HEK293 (cell line): ENCODE measurements around the gene MICU2.

Experiments used
- CTCF ChIA-PET: fragments of 350-600 bp; formaldehyde crosslinking; extraction: SDS; loops from one replicate; lab custom pipeline; 2021; ENCODE audit warnings: antibody characterized with exemption; lab: Yijun Ruan, JAX
- POLR2A ChIA-PET: fragments of 300-600 bp; formaldehyde crosslinking; extraction: SDS; loops from one replicate; lab custom pipeline; 2020; ENCODE audit warnings: antibody characterized with exemption, inconsistent platforms; lab: Yijun Ruan, JAX
- H3K27ac ChIP-seq: fragments of 200-500 bp; sonication (Bioruptor generic); 2 replicates; pipeline ENCODE4 v1.5.1; 2014; ENCODE audit warnings: low read depth, low read length, control low read depth, inconsistent platforms; ENCODE audit errors: extremely low read depth
- H3K36me3 ChIP-seq, 2 experiments: fragments of 200-500 bp in 1 of 2; sonication (Bioruptor generic) in 1 of 2; 1 replicate in 1 of 2; 2 replicates in 1 of 2; pipeline ENCODE4 v1.5.1; 2014 to 2017; ENCODE audit warnings: inconsistent platforms in 2 of 2, low read length in 2 of 2; ENCODE audit not compliant: control insufficient read depth in 2 of 2, insufficient read depth in 1 of 2
- H3K4me1 ChIP-seq: fragments of 200-500 bp; sonication (Bioruptor generic); 2 replicates; pipeline ENCODE4 v1.5.1; 2014; ENCODE audit warnings: mild to moderate bottlenecking, low read length, inconsistent platforms; ENCODE audit not compliant: control insufficient read depth, insufficient read depth
- H3K4me3 ChIP-seq: 2 replicates; pipeline ENCODE4 v1.5.1; 2011; ENCODE audit warnings: low read depth, mild to moderate bottlenecking, control low read depth, low read length, moderate library complexity
- H3K9me3 ChIP-seq: fragments of 200-500 bp; sonication (Bioruptor generic); 2 replicates; pipeline ENCODE4 v1.5.1; 2014; ENCODE audit warnings: low read depth, low read length, inconsistent platforms; ENCODE audit not compliant: control insufficient read depth, insufficient read depth
- BCL11A ChIP-seq: fragments of 450-650 bp; formaldehyde crosslinking; IDR thresholded peaks from 2 replicates; pipeline ENCODE4 v1.5.1; 2016; ENCODE audit warnings: low read depth, missing biosample characterization, missing genetic modification characterization
- GFI1B ChIP-seq: fragments of 450-650 bp; formaldehyde crosslinking; IDR thresholded peaks from 2 replicates; pipeline ENCODE4 v1.5.1; 2016; ENCODE audit warnings: missing biosample characterization, missing genetic modification characterization
- GLI4 ChIP-seq: fragments of 450-650 bp; formaldehyde crosslinking; IDR thresholded peaks from 2 replicates; pipeline ENCODE4 v1.5.1; 2016; ENCODE audit warnings: missing biosample characterization, missing genetic modification characterization
- KLF10 ChIP-seq: fragments of 450-650 bp; IDR thresholded peaks from 2 replicates; pipeline ENCODE4 v1.5.1; 2018; ENCODE audit warnings: missing biosample characterization, mild to moderate bottlenecking, missing genetic modification characterization
- KLF9 ChIP-seq: fragments of 450-650 bp; formaldehyde crosslinking; IDR thresholded peaks from 2 replicates; pipeline ENCODE4 v1.5.1; 2016; ENCODE audit warnings: missing biosample characterization, missing genetic modification characterization, low read depth
- MZF1 ChIP-seq: fragments of 450-650 bp; formaldehyde crosslinking; IDR thresholded peaks from 2 replicates; pipeline ENCODE4 v1.5.1; 2017; ENCODE audit warnings: missing biosample characterization, missing genetic modification characterization, borderline replicate concordance
- SALL2 ChIP-seq: fragments of 450-650 bp; formaldehyde crosslinking; IDR thresholded peaks from 2 replicates; pipeline ENCODE4 v1.5.0; 2017; ENCODE audit warnings: missing biosample characterization, mild to moderate bottlenecking, missing genetic modification characterization, borderline replicate concordance
- TRIM28 ChIP-seq: IDR thresholded peaks from 2 replicates; pipeline ENCODE4 v1.6.1; 2011; ENCODE audit warnings: low read length, control low read depth, borderline replicate concordance
- ZBTB20 ChIP-seq: fragments of 450-650 bp; formaldehyde crosslinking; IDR thresholded peaks from 2 replicates; pipeline ENCODE4 v1.5.1; 2016; ENCODE audit warnings: missing biosample characterization, missing genetic modification characterization
- ZNF121 ChIP-seq: fragments of 450-650 bp; formaldehyde crosslinking; IDR thresholded peaks from 2 replicates; pipeline ENCODE4 v1.5.1; 2016; ENCODE audit warnings: missing biosample characterization, missing genetic modification characterization
- ZNF16 ChIP-seq: fragments of 450-650 bp; formaldehyde crosslinking; IDR thresholded peaks from 2 replicates; pipeline ENCODE4 v1.5.1; 2016; ENCODE audit warnings: low read depth, missing biosample characterization, missing genetic modification characterization
- ZNF169 ChIP-seq: fragments of 450-650 bp; formaldehyde crosslinking; IDR thresholded peaks from 2 replicates; pipeline ENCODE4 v1.5.1; 2016; ENCODE audit warnings: missing biosample characterization, missing genetic modification characterization
- ZNF292 ChIP-seq: fragments of 450-650 bp; formaldehyde crosslinking; IDR thresholded peaks from 2 replicates; pipeline ENCODE4 v1.5.1; 2016; ENCODE audit warnings: low read depth, missing biosample characterization, missing genetic modification characterization, borderline replicate concordance
- ZNF350 ChIP-seq: fragments of 450-650 bp; formaldehyde crosslinking; IDR thresholded peaks from 2 replicates; pipeline ENCODE4 v1.5.0; 2017; ENCODE audit warnings: missing biosample characterization, mild to moderate bottlenecking, missing genetic modification characterization
- ZNF394 ChIP-seq: fragments of 450-650 bp; formaldehyde crosslinking; IDR thresholded peaks from 2 replicates; pipeline ENCODE4 v1.5.1; 2016; ENCODE audit warnings: missing biosample characterization, missing genetic modification characterization, mild to moderate bottlenecking, moderate library complexity, borderline replicate concordance
- ZNF426 ChIP-seq: fragments of 450-650 bp; formaldehyde crosslinking; IDR thresholded peaks from 2 replicates; pipeline ENCODE4 v1.5.1; 2017; ENCODE audit warnings: missing biosample characterization, missing genetic modification characterization, mild to moderate bottlenecking, inconsistent platforms, moderate library complexity
- ZNF473 ChIP-seq: fragments of 450-650 bp; formaldehyde crosslinking; IDR thresholded peaks from 2 replicates; pipeline ENCODE4 v1.5.1; 2017; ENCODE audit warnings: missing biosample characterization, missing genetic modification characterization
- ZNF561 ChIP-seq: fragments of 450-650 bp; IDR thresholded peaks from 2 replicates; pipeline ENCODE4 v1.5.1; 2018; ENCODE audit warnings: missing biosample characterization, missing genetic modification characterization, borderline replicate concordance
- ZNF580 ChIP-seq: fragments of 450-650 bp; formaldehyde crosslinking; IDR thresholded peaks from 2 replicates; pipeline ENCODE4 v1.5.1; 2016; ENCODE audit warnings: missing biosample characterization, missing genetic modification characterization
- ZNF596 ChIP-seq: fragments of 450-650 bp; IDR thresholded peaks from 2 replicates; pipeline ENCODE4 v1.5.0; 2018; ENCODE audit warnings: missing biosample characterization, mild to moderate bottlenecking, missing genetic modification characterization, moderate library complexity
- ZNF626 ChIP-seq: fragments of 450-650 bp; sonication (Bioruptor Pico); formaldehyde crosslinking; IDR thresholded peaks from 2 replicates; pipeline ENCODE4 v1.5.1; 2018; ENCODE audit warnings: missing biosample characterization, missing genetic modification characterization, inconsistent platforms
- ZNF670 ChIP-seq: fragments of 450-650 bp; formaldehyde crosslinking; IDR thresholded peaks from 2 replicates; pipeline ENCODE4 v1.5.1; 2016; ENCODE audit warnings: missing biosample characterization, missing genetic modification characterization, low read depth
- ZNF747 ChIP-seq: fragments of 450-650 bp; formaldehyde crosslinking; IDR thresholded peaks from 2 replicates; pipeline ENCODE4 v1.5.1; 2016; ENCODE audit warnings: missing biosample characterization, missing genetic modification characterization
- ZNF777 ChIP-seq: fragments of 450-650 bp; formaldehyde crosslinking; IDR thresholded peaks from 2 replicates; pipeline ENCODE4 v1.5.1; 2017; ENCODE audit warnings: missing biosample characterization, missing genetic modification characterization, borderline replicate concordance
- ZNF791 ChIP-seq: fragments of 450-650 bp; formaldehyde crosslinking; IDR thresholded peaks from 2 replicates; pipeline ENCODE4 v1.5.1; 2016; ENCODE audit warnings: missing biosample characterization, missing genetic modification characterization
- ZXDB ChIP-seq: fragments of 450-650 bp; formaldehyde crosslinking; IDR thresholded peaks from 2 replicates; pipeline ENCODE4 v1.5.1; 2016; ENCODE audit warnings: missing biosample characterization, missing genetic modification characterization
- TF ChIP-seq, protein P1 (sequence below): fragments of 450-650 bp; formaldehyde crosslinking; IDR thresholded peaks from 2 replicates; pipeline ENCODE4 v1.5.1; 2017; ENCODE audit warnings: missing biosample characterization, mild to moderate bottlenecking, missing genetic modification characterization, moderate library complexity
- TF ChIP-seq, protein P2 (sequence below): fragments of 450-650 bp; formaldehyde crosslinking; IDR thresholded peaks from 2 replicates; pipeline ENCODE4 v1.5.1; 2016; ENCODE audit warnings: missing biosample characterization, missing genetic modification characterization

Gene MICU2

GRCh38 chr13:21608961-21609360, 5.0 kb upstream of the MICU2 start:
- CTCF ChIA-PET: interaction anchor here (0.7 kb wide), 1 partner anchor 1412 kb away, joined by 3 read pairs; no protein-coding TSS in a partner anchor
- no peak overlapping the region for H3K4me3 ChIP-seq
- POLR2A ChIA-PET: no interaction called here

DNA sequence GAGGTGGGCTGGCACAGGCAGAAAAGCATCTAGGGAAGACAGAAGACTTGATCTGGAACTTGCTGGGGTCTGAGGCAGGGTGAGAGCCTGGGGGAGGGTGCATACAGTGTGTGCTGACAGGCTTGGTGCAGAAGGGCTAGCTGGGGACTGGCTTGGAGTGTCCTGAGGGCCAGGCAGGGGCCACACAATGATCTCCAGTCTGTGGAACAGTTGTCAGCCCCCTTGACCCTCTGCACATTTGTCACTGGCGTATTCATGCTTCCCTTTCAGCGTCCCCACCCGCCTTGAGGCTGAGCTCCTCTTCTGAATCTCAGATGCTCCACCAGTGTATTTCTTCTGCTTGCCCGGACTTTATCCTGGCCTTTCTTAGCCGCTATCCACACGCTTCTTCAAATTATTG, 2.8 kb upstream of the MICU2 start:
- TF ChIP-seq ZNF561: no peak
- no peak for TF ChIP-seq ZNF394
- TF ChIP-seq ZNF350: no peak
- no peak for TF ChIP-seq BCL11A
- TF ChIP-seq ZNF121: no peak
- TF ChIP-seq ZNF596 (tag by site-specific recombination): no peak
- TF ChIP-seq ZNF777 (tag by site-specific recombination): no peak
- TF ChIP-seq ZNF670 (tag by site-specific recombination): no peak
- TF ChIP-seq KLF9: no peak
- no peak for TF ChIP-seq ZNF426 (tag by site-specific recombination)
- TF ChIP-seq SALL2: no peak
- TF ChIP-seq ZNF169 (tag by site-specific recombination): no peak
- TF ChIP-seq ZNF580 (tag by site-specific recombination): no peak
- TF ChIP-seq TRIM28: no peak
- Histone ChIP-seq H3K4me1 (no peaks in the 10 kb centered on the region), H3K27ac (no peak overlapping the region), H3K9me3 (no peaks in the 10 kb centered on the region), H3K36me3 (no peaks in the 10 kb centered on the region; a peak in 1 of 3 replicates), H3K4me3 (no peak overlapping the region)
- POLR2A ChIA-PET: no interaction called here
- CTCF ChIA-PET: no interaction called here

More at GRCh38 chr13:21608961-21609360, 5.0 kb upstream of the MICU2 start:
- Histone ChIP-seq H3K4me1 (no peaks in the 10 kb centered on the region), H3K36me3 (no peaks in the 10 kb centered on the region)
- TF ChIP-seq, protein P1, sequence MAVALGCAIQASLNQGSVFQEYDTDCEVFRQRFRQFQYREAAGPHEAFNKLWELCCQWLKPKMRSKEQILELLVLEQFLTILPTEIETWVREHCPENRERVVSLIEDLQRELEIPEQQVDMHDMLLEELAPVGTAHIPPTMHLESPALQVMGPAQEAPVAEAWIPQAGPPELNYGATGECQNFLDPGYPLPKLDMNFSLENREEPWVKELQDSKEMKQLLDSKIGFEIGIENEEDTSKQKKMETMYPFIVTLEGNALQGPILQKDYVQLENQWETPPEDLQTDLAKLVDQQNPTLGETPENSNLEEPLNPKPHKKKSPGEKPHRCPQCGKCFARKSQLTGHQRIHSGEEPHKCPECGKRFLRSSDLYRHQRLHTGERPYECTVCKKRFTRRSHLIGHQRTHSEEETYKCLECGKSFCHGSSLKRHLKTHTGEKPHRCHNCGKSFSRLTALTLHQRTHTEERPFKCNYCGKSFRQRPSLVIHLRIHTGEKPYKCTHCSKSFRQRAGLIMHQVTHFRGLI: no peak
- no peak for TF ChIP-seq GLI4
- TF ChIP-seq GFI1B (tag by site-specific recombination): no peak
- no peak for TF ChIP-seq ZBTB20 (tag by site-specific recombination)
- TF ChIP-seq ZNF626 (tag by site-specific recombination): no peak
- no peak for TF ChIP-seq ZNF791 (tag by site-specific recombination)
- TF ChIP-seq, all 188 proteins: peak for 0
- H3K9me3 ChIP-seq: no peaks in the 10 kb centered on the region
- no peak overlapping the region for H3K27ac ChIP-seq

- Histone ChIP-seq H3K4me1 (no peaks in the 10 kb centered on the region), H3K36me3 (peaks cover 0 to 5% of the 10 kb centered on the region in 2 experiments; a peak in 2 of 3 replicates), H3K27ac (no peak overlapping the region), H3K9me3 (no peaks in the 10 kb centered on the region), H3K4me3 (no peak overlapping the region)
- CTCF ChIA-PET: no interaction called here
- POLR2A ChIA-PET: no interaction called here
- TF ChIP-seq ZNF473 (tag by site-specific recombination) (no peak), KLF10 (no peak), ZNF16 (tag by site-specific recombination) (no peak), ZXDB (tag by site-specific recombination) (no peak), ZNF580 (tag by site-specific recombination) (no peak), ZNF747 (tag by site-specific recombination) (no peak), ZNF292 (tag by site-specific recombination) (no peak), MZF1 (tag by site-specific recombination) (no peak)
- TF ChIP-seq, protein P2, sequence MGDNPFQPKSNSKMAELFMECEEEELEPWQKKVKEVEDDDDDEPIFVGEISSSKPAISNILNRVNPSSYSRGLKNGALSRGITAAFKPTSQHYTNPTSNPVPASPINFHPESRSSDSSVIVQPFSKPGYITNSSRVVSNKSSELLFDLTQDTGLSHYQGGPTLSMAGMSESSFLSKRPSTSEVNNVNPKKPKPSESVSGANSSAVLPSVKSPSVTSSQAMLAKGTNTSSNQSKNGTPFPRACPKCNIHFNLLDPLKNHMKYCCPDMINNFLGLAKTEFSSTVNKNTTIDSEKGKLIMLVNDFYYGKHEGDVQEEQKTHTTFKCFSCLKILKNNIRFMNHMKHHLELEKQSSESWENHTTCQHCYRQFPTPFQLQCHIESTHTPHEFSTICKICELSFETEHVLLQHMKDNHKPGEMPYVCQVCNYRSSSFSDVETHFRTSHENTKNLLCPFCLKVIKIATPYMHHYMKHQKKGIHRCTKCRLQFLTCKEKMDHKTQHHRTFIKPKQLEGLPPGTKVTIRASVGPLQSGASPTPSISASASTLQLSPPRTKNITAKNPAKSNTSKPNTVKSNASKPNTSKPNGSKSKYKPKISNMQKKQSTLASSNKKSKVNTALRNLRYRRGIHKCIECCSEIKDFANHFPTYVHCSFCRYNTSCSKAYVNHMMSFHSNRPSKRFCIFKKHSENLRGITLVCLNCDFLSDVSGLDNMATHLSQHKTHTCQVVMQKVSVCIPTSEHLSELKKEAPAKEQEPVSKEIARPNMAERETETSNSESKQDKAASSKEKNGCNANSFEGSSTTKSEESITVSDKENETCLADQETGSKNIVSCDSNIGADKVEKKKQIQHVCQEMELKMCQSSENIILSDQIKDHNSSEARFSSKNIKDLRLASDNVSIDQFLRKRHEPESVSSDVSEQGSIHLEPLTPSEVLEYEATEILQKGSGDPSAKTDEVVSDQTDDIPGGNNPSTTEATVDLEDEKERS (tag by site-specific recombination): no peak
Measured at GRCh38 chr13:21606251-21606650, 2.3 kb upstream of the MICU2 start.
